ENCODE results near the gene MYCN. TPM values are rescaled to one million over a fixed set of nuclear protein-coding genes. Genes with fewer than 3 reads are reported as not detected.

MYCN gene
- polyA plus RNA-seq, 1 experiment: not detected

GRCh38 chr2:15974565-15975260 is 34.4 kb downstream of the MYCN start:
- H3K27ac ChIP-seq (ENCODE audit: low read depth, low read length): no peak overlapping the region
- no peak for TF ChIP-seq CTCF (IDR thresholded peaks at IDR 0.05; ENCODE audit: low read depth, low read length)
- H3K4me3 ChIP-seq (ENCODE audit: low read depth, low read length): no peak overlapping the region
- POLR2A ChIA-PET: no interaction called here
- H3K27me3 ChIP-seq (ENCODE audit: control insufficient read depth, insufficient read depth, low read length): no peaks in the 10 kb centered on the region
- peaks cover 45% of the 10 kb centered on the region for H3K9me3 ChIP-seq (ENCODE audit: control insufficient read depth, insufficient read depth, low read length)
- no peak for DNase-seq (ENCODE audit: low read depth, low spot score)
- CTCF ChIA-PET: no interaction called here

GRCh38 chr2:15975261-15975600 is 34.9 kb downstream of the MYCN start:
- ChIA-PET CTCF (no interaction called here), POLR2A (no interaction called here)
- no peak overlapping the region for H3K4me3 ChIP-seq (ENCODE audit: low read depth, low read length)
- no peak for TF ChIP-seq CTCF (IDR thresholded peaks at IDR 0.05; ENCODE audit: low read depth, low read length)
- peaks cover 48% of the 10 kb centered on the region for H3K9me3 ChIP-seq (ENCODE audit: control insufficient read depth, insufficient read depth, low read length)
- no peak for DNase-seq (ENCODE audit: low read depth, low spot score)
- H3K27ac ChIP-seq (ENCODE audit: low read depth, low read length): no peak overlapping the region
- no peaks in the 10 kb centered on the region for H3K27me3 ChIP-seq (ENCODE audit: control insufficient read depth, insufficient read depth, low read length)

GRCh38 chr2:15975676-15976075 is 35.3 kb downstream of the MYCN start:
- Histone ChIP-seq H3K27me3 (ENCODE audit: control insufficient read depth, insufficient read depth, low read length) (no peaks in the 10 kb centered on the region), H3K9me3 (ENCODE audit: control insufficient read depth, insufficient read depth, low read length) (peaks cover 50% of the 10 kb centered on the region), H3K27ac (ENCODE audit: low read depth, low read length) (no peak overlapping the region), H3K4me3 (ENCODE audit: low read depth, low read length) (no peak overlapping the region)
- ChIA-PET POLR2A (no interaction called here), CTCF (no interaction called here)
- no peak for TF ChIP-seq CTCF (IDR thresholded peaks at IDR 0.05; ENCODE audit: low read depth, low read length)
- no peak for DNase-seq (ENCODE audit: low read depth, low spot score)

GRCh38 chr2:15976354-15976753 is 36.0 kb downstream of the MYCN start:
- CTCF ChIA-PET: no interaction called here
- Histone ChIP-seq H3K27ac (ENCODE audit: low read depth, low read length) (no peak overlapping the region), H3K27me3 (ENCODE audit: control insufficient read depth, insufficient read depth, low read length) (no peaks in the 10 kb centered on the region), H3K4me3 (ENCODE audit: low read depth, low read length) (no peak overlapping the region), H3K9me3 (ENCODE audit: control insufficient read depth, insufficient read depth, low read length) (peaks cover 50% of the 10 kb centered on the region)
- POLR2A ChIA-PET: no interaction called here
- no peak for DNase-seq (ENCODE audit: low read depth, low spot score)
- TF ChIP-seq CTCF (IDR thresholded peaks at IDR 0.05; ENCODE audit: low read depth, low read length): no peak

GRCh38 chr2:15979051-15979758 is 38.9 kb downstream of the MYCN start:
- H3K4me3 ChIP-seq (ENCODE audit: low read depth, low read length): no peak overlapping the region
- no peaks in the 10 kb centered on the region for H3K27me3 ChIP-seq (ENCODE audit: control insufficient read depth, insufficient read depth, low read length)
- no peak overlapping the region for H3K27ac ChIP-seq (ENCODE audit: low read depth, low read length)
- peaks cover 58% of the 10 kb centered on the region for H3K9me3 ChIP-seq (ENCODE audit: control insufficient read depth, insufficient read depth, low read length)
- DNase-seq (ENCODE audit: low read depth, low spot score): no peak
- no peak for TF ChIP-seq CTCF (IDR thresholded peaks at IDR 0.05; ENCODE audit: low read depth, low read length)
- CTCF ChIA-PET: no interaction called here
- POLR2A ChIA-PET: no interaction called here
